Head of caudate nucleus (tissue), 42 donors: ENCODE measurements around the gene TPPP2.

Experiments used
- DNase-seq, 42 donors: peaks; one replicate each; pipeline versions ENCODE4 v3.0.0 to v3.0.0-alpha.2; 2020 to 2021; ENCODE audit warnings: mixed read lengths in 7 of 42
- intact Hi-C: fragments of 100-400 bp; cut with DNase I; formaldehyde crosslinking; loops from one replicate; pipeline ENCODE4 v1.15.0; 2022

Gene TPPP2

DNA sequence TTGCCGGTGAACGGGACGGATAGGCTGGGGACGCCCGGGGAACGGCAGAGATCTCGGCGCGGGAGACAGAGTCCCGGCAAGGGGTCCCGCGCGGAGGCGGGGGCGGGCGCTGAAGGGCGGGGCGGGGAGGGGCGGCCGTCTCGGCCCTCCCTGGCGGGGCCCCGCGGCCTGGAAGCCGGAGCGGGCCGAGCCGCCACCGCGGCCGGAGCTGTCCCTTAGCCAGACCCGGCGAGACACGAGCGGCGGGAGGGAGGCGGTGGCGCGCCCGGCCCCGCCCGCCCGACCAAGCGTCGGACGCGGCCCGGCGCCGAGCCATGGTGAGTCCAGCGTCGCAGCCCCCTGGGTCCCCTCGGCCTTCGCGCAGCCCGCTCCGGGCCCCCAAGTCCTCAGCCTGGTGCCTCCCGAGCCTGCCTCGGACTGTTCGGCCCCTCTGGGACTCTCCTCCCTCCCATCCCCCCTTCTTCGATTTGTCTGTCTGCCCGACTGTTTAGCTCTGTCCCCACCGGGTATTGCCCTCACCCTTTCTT, 40.1 kb downstream of the TPPP2 start, which contains the start of gene ARHGEF40:
ARHGEF40 (plus strand) TSS at position 222 of the 527 bp plus-strand sequence; CDS start at position 315, 93 bp downstream.
- intact Hi-C loops: no loop called here

DNA sequence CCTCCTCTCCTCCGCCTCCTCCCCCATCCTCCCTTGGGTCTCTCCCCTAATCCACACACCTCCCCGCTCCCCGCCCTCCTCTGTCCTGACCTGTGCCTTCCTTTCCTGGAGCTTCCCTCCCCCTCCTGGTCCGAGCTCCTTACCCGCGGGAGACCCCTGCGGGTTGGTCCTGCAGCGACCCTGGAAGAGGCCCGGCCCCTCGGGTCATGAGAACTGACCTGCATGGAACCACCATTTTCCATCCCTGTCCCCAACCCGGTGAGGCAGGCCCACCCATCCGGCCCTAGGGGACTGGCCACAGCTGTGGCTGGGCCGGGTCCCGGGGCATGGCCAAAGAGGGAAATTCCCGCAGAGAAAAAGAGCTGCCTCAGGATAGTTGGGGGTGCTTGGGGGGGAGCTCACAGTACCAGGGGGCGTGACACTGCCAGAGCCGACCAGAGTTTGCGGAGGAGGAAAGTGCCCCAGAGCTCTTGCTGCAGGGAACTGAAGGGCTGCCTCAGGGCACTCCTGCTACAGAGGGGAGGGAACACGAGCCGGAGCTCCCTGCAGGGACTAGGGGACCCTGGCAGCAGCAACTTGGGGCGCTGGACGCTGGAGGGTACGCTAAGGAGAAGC, 40.7 kb downstream of the TPPP2 start:
- intact Hi-C loops: no loop called here

More for the DNA sequence above, 40.1 kb downstream of the TPPP2 start, which contains the start of gene ARHGEF40:
- DNase-seq: peak in 41 of 42 donors; percentile 45 to 90 (median 79)

DNA sequence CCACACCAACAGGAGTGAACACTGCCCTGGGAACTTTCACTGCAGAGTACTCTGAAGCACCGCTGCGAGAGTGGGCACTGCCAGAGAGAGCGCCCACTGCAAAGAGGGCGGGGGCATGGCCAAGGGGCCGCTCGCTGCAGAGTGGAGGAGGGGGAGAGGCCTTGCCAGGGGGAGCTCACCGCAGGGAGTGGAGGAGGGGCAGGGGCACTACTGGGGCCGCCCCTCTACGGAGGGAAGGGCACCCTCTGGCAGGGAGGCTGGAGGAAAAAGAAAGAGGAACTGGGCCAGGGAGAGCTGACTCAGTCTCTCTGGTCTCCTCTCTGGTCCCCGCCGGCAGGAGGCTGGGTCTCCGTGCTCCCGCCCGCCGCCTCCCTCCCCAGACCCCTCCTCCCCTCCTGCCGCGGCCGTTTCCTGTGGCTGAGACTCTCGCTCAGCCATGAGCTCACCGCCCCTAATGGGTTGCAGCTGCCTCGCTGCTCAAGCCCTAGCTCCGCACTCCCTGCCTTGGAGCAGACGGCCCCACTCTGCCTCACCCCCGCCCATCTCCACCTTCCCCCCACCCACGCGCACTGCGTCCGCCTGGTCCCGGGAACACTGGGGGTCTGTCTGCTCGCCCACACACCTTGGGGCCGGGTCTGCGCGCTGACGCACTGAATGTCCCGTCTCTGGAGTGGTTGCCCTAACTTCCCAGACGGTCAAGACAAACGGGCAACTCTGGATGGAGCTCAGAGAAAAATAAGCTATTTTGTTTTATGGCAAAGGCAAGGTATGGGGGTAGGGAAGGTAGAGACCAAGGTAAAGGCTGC, 41.4 kb downstream of the TPPP2 start:
- intact Hi-C loops: no loop called here

More for the DNA sequence above, 40.7 kb downstream of the TPPP2 start:
- DNase-seq: peak in 26 of 42 donors; percentile 9 to 69 (median 40)

DNA sequence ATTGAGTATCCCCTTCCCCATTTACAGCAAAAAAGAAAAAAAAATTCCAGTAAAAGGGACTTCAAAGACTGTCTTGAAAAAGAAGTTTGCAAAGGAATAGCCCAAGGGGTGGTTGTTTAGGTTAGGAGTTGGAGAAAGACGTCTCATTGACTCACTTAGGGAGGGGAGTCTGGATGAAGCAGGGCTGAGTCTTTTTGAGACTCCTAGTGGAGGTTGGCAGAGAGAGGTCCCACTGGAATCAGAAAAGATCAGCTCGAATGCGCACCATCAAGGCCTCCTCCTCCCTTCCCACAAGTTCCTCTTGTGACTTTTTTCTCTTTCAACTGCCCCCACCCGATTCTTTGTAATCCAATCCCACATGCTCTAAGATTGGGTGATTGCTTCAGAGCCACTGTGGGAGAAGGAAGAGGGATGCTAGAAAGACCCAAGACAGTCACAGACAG, 42.0 kb downstream of the TPPP2 start:
- intact Hi-C loops: no loop called here
- DNase-seq: peak in 6 of 42 donors; percentile 23 to 57 (median 32)

More for the DNA sequence above, 41.4 kb downstream of the TPPP2 start:
- DNase-seq: peak; percentile 43 to 93 (median 74)

DNA sequence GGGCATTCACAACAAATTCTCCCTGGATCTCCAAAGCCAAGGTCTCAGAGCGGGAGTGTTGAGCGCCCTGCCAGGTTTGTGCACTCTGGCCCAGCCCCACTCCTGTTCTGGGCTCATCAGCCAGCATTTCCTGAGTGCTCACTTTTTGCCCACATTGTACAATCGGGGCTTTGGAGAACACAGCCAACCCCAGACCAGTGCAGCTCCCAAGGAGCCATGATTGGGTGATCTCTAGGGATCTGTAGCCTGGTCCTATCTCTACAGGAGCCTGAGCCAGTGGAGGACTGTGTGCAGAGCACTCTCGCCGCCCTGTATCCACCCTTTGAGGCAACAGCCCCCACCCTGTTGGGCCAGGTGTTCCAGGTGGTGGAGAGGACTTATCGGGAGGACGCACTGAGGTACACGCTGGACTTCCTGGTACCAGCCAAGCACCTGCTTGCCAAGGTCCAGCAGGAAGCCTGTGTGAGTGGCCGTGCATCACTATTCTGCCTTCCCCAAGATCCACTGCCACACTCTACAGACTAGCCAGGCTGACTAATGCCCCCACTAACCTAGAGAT, 42.8 kb downstream of the TPPP2 start:
- intact Hi-C loops: no loop called here
- no peak for DNase-seq

DNA sequence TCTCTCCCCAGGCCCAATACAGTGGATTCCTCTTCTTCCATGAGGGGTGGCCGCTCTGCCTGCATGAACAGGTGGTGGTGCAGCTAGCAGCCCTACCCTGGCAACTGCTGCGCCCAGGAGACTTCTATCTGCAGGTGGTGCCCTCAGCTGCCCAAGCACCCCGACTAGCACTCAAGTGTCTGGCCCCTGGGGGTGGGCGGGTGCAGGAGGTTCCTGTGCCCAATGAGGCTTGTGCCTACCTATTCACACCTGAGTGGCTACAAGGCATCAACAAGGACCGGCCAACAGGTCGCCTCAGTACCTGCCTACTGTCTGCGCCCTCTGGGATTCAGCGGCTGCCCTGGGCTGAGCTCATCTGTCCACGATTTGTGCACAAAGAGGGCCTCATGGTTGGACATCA, 43.9 kb downstream of the TPPP2 start:
- intact Hi-C loops: no loop called here

DNA sequence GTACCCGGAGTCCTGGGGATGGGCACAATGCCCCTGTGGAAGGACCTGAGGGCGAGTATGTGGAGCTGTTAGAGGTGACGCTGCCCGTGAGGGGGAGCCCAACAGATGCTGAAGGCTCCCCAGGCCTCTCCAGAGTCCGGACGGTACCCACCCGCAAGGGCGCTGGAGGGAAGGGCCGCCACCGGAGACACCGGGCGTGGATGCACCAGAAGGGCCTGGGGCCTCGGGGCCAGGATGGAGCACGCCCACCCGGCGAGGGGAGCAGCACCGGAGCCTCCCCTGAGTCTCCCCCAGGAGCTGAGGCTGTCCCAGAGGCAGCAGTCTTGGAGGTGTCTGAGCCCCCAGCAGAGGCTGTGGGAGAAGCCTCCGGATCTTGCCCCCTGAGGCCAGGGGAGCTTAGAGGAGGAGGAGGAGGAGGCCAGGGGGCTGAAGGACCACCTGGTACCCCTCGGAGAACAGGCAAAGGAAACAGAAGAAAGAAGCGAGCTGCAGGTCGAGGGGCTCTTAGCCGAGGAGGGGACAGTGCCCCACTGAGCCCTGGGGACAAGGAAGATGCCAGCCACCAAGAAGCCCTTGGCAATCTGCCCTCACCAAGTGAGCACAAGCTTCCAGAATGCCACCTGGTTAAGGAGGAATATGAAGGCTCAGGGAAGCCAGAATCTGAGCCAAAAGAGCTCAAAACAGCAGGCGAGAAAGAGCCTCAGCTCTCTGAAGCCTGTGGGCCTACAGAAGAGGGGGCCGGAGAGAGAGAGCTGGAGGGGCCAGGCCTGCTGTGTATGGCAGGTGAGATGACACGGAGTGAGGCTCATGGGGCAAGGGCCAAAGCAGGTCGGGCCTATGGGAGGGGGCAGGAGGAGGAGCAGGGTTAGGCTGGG, 44.6 kb downstream of the TPPP2 start:
- intact Hi-C loops: no loop called here

More for the DNA sequence above, 43.9 kb downstream of the TPPP2 start:
- no peak for DNase-seq

DNA sequence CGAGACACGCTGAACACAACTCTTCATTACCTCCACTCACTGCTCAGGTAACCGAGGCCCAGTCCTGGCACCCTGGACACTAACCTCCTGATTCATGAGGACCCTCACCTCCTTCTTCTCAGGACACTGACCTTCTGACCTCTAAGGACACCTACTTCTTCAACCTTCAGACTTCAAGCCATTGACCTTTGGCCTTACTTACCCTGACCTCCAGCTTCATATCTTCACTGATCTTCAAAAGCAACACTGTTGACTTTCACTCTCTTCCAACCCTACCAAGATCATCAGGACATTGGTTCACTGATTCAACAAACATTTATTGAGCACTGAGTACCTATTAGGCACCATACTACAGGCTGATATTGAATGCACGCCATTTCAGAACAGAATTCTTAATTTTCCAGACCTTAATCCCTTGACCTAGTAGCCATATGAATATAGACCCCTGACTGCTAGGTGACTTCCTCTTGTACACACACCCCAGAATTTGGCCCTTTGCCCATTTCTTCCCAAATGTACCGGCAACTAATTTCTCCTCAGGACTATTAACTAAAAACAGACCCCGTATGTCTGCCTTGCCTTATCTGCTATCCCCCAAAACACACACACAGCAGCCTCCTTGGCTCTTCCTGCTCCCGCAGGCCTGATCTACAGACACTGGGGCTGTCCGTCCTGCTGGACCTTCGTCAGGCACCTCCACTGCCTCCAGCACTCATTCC, 45.9 kb downstream of the TPPP2 start:
- DNase-seq: no peak
- intact Hi-C loops: no loop called here

More for the DNA sequence above, 44.6 kb downstream of the TPPP2 start:
- DNase-seq: no peak

DNA sequence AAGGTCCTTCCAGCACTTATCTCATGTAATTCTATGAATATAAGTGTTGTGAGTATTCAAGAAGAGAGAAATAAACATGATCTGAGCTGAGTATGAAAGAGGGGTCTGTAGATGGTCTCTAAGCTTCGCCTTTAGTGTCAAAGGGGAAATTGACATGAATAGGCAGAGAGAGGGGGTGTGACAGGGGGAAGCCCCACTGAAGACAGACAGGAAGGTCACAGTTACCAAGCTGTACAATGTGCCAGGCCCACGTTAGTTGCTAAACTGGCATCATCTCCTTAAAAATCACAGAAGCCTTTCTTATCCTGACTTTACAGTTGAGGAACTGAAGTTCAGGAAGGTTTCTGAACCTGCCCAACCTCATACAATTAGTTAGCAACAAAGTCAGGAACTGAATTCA, 47.7 kb downstream of the TPPP2 start:
- intact Hi-C loops: no loop called here

DNA sequence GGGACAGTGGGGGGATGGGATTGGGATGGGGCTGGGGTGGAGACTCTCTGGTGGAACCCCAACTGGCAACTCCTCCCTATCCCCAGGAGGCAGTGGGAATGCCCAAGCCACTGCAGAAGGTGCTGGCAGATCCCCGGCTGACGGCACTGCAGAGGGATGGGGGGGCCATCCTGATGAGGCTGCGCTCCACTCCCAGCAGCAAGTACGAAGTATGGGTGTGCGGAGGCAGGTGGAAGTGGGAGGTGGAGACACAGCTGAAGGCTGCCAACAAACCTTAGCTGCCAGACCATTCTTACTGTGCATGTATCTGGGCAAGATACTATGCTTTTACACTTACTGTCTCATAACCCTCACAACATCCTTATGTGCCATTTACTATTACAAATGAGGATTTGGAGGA, 48.3 kb downstream of the TPPP2 start:
- intact Hi-C loops: no loop called here
- no peak for DNase-seq

More for the DNA sequence above, 47.7 kb downstream of the TPPP2 start:
- DNase-seq: no peak

DNA sequence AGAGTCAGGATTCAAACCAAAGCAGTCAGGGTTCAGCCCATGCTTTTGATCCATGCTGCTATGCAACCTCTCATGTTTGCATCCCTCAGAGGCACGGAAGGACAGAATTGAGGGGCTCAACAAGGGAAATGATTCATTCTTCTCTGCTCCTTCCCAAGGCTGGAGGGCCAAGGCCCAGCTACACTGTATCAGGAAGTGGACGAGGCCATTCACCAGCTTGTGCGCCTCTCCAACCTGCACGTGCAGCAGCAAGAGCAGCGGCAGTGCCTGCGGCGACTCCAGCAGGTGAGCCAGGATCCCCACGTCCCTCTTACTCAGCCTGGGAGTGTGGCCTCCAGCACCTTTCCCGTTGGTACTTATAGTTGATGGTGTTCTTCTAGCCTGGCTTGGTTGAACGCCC, 48.7 kb downstream of the TPPP2 start:
- intact Hi-C loops: no loop called here
- no peak for DNase-seq

DNA sequence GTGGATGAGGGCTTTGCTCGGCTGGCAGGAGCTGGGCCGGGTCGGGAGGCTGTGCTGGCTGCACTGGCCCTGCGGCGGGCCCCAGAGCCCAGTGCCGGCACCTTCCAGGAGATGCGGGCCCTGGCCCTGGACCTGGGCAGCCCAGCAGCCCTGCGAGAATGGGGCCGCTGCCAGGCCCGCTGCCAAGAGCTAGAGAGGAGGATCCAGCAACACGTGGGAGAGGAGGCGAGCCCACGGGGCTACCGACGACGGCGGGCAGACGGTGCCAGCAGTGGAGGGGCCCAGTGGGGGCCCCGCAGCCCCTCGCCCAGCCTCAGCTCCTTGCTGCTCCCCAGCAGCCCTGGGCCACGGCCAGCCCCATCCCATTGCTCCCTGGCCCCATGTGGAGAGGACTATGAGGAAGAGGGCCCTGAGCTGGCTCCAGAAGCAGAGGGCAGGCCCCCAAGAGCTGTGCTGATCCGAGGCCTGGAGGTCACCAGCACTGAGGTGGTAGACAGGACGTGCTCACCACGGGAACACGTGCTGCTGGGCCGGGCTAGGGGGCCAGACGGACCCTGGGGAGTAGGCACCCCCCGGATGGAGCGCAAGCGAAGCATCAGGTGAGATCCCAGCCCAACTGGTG, 51.6 kb downstream of the TPPP2 start:
- peak in 1 of 42 donors; percentile 27 for DNase-seq
- intact Hi-C loops: no loop called here
